Neural progenitor cell (in vitro differentiated cells): ENCODE data around the gene ART1.

Experiments
- CTCF ChIP-seq: fragments of 200-600 bp; sonication (generic); IDR thresholded peaks from 2 replicates; pipeline ENCODE4 v1.5.1; 2017; ENCODE audit warnings: antibody characterized with exemption, mild to moderate bottlenecking
- EZH2 ChIP-seq: fragments of 200-600 bp; sonication (generic); IDR thresholded peaks from 2 replicates; pipeline ENCODE4 v1.6.1; 2017; ENCODE audit warnings: antibody characterized with exemption, mild to moderate bottlenecking, moderate library complexity
- EZH2phosphoT487 ChIP-seq: fragments of 200-600 bp; sonication (generic); IDR thresholded peaks from 2 replicates; pipeline ENCODE4 v1.6.1; 2017; ENCODE audit warnings: antibody characterized with exemption

- TF ChIP-seq CTCF, result no peak
- TF ChIP-seq EZH2, result no peak
- no peak for TF ChIP-seq EZH2phosphoT487
Observed at GRCh38 chr11:3604167-3604566, 40.8 kb upstream of the ART1 start.
